ENCODE data around the gene NAA35.

- TF ChIP-seq CTCF (IDR thresholded peaks at IDR 0.05) (no peak), POLR2A (IDR thresholded peaks at IDR 0.05) (no peak)
Measured at GRCh38 chr9:85995599-85995998, 54.7 kb downstream of the NAA35 start.
